Endothelial cell (in vitro differentiated cells): ENCODE data around the gene PIM3. TPM values are rescaled to one million over a fixed set of nuclear protein-coding genes. Genes with fewer than 3 reads are reported as not detected.

Experiments used
- DNase-seq: peaks from one replicate; pipeline ENCODE4 v3.0.0; 2021; ENCODE audit warnings: low spot score
- H3K27ac Mint-ChIP-seq: one replicate; pipeline ENCODE4 v1.8.0; 2021; ENCODE audit warnings: mixed read lengths, inconsistent platforms; ENCODE audit not compliant: unreplicated experiment
- H3K27me3 Mint-ChIP-seq: one replicate; pipeline ENCODE4 v1.8.0; 2021; ENCODE audit warnings: mild to moderate bottlenecking, moderate library complexity, mixed read lengths, inconsistent platforms; ENCODE audit not compliant: unreplicated experiment
- H3K36me3 Mint-ChIP-seq: one replicate; pipeline ENCODE4 v1.8.0; 2021; ENCODE audit warnings: mild to moderate bottlenecking, low read depth, mixed read lengths, inconsistent platforms; ENCODE audit not compliant: unreplicated experiment
- H3K4me1 Mint-ChIP-seq: one replicate; pipeline ENCODE4 v1.8.0; 2021; ENCODE audit warnings: mild to moderate bottlenecking, mixed read lengths, inconsistent platforms; ENCODE audit not compliant: unreplicated experiment
- H3K4me3 Mint-ChIP-seq: one replicate; pipeline ENCODE4 v1.8.0; 2021; ENCODE audit warnings: mild to moderate bottlenecking, mixed read lengths, inconsistent platforms; ENCODE audit not compliant: unreplicated experiment
- H3K9me3 Mint-ChIP-seq: one replicate; pipeline ENCODE4 v1.8.0; 2021; ENCODE audit warnings: mixed read lengths, inconsistent platforms; ENCODE audit not compliant: unreplicated experiment
- total RNA-seq: library from RNA; stranded (reverse); fragmentation: NEBNext Ultra II Directional; extraction: Animal tissue kit (Norgen Biotek cat#: 25700); gene quantifications from one replicate; pipeline ENCODE4 v1.2.1, GENCODE V29; 2021; ENCODE audit not compliant: unreplicated experiment
- TF ChIP-seq, protein P1 (sequence below): fragments of 200-600 bp; sonication (generic); IDR thresholded peaks from one replicate; pipeline ENCODE4 v1.5.0; 2021; ENCODE audit warnings: antibody characterized with exemption; ENCODE audit not compliant: unreplicated experiment

The PIM3 gene
- total RNA-seq, 1 donor from 2014 or later = 112 TPM

DNA sequence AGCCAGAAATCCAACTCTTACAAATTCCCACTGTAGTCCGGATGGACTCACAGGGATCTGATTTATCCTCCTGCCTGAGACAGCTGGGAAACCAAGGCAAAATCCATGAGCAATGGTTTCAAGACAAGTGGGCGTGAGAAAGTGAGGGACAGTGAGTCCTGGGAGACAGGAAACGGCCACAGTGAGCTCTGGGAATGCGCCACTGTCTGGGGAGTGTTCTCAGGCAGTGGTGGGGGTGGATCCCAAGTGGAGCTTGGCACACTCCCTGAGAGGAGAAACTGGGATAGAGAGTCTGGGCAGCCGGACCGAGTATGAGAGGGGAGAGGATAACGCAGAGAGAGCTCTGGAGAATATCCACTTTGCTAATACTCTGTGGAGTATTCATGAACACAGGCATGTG is 42.2 kb downstream of the PIM3 start:
- Mint-ChIP-seq H3K36me3 (peaks cover 7% of the 10 kb centered on the region), H3K4me1 (peaks cover 3% of the 10 kb centered on the region), H3K27me3 (peaks cover 4% of the 10 kb centered on the region), H3K9me3 (no peaks in the 10 kb centered on the region), H3K4me3 (no peak overlapping the region), H3K27ac (no peak overlapping the region)
- DNase-seq = no peak
- TF ChIP-seq, protein P1, sequence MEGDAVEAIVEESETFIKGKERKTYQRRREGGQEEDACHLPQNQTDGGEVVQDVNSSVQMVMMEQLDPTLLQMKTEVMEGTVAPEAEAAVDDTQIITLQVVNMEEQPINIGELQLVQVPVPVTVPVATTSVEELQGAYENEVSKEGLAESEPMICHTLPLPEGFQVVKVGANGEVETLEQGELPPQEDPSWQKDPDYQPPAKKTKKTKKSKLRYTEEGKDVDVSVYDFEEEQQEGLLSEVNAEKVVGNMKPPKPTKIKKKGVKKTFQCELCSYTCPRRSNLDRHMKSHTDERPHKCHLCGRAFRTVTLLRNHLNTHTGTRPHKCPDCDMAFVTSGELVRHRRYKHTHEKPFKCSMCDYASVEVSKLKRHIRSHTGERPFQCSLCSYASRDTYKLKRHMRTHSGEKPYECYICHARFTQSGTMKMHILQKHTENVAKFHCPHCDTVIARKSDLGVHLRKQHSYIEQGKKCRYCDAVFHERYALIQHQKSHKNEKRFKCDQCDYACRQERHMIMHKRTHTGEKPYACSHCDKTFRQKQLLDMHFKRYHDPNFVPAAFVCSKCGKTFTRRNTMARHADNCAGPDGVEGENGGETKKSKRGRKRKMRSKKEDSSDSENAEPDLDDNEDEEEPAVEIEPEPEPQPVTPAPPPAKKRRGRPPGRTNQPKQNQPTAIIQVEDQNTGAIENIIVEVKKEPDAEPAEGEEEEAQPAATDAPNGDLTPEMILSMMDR = no peak

DNA sequence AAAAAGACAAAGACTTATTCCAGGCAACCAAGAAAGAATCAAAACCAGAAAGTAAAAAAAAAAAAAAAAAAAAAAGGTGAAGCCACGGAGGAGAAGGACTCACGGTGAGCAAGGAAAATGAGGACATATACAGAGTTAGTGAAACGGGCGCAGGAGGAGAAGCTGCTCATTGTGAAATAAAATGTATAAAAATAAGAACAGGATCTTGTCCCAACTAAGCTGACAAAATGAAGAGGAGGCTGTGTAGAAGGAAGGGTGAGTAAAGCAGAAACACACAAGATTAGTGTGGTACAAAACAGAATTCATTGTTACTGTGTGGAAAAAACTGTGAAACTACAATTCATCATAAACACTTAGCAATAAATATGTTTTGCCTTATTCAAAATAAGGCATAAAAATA is 44.3 kb downstream of the PIM3 start:
- TF ChIP-seq, protein P1 = no peak
- Mint-ChIP-seq H3K27ac (no peak overlapping the region), H3K4me3 (no peak overlapping the region), H3K9me3 (no peaks in the 10 kb centered on the region), H3K27me3 (peaks cover 7% of the 10 kb centered on the region), H3K4me1 (peaks cover 6% of the 10 kb centered on the region), H3K36me3 (peaks cover 3% of the 10 kb centered on the region)
- DNase-seq = no peak

DNA sequence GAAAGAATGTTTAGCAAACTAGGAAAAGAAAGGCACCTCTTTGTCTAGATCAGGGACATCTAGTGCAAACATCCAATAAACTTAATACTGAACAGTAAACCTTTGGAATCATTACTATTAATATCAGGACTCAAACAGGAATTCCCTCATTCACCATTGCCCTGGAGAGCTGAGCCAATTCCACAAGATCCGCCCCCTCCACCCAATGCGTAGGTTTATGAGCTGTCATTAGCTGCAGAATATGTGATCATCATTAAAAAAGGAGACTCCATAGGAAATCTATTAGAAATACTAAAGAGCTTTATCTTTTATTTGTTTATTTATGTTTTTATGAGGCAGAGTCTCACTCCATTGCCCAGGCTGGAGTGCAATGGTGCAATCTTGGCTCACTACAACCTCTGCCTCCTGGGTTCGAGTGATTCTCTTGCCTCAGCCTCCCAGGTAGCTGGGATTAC is 46.5 kb downstream of the PIM3 start:
- H3K27me3 Mint-ChIP-seq = peaks cover 13% of the 10 kb centered on the region
- peaks cover 3% of the 10 kb centered on the region for H3K36me3 Mint-ChIP-seq
- TF ChIP-seq, protein P1 = no peak

DNA sequence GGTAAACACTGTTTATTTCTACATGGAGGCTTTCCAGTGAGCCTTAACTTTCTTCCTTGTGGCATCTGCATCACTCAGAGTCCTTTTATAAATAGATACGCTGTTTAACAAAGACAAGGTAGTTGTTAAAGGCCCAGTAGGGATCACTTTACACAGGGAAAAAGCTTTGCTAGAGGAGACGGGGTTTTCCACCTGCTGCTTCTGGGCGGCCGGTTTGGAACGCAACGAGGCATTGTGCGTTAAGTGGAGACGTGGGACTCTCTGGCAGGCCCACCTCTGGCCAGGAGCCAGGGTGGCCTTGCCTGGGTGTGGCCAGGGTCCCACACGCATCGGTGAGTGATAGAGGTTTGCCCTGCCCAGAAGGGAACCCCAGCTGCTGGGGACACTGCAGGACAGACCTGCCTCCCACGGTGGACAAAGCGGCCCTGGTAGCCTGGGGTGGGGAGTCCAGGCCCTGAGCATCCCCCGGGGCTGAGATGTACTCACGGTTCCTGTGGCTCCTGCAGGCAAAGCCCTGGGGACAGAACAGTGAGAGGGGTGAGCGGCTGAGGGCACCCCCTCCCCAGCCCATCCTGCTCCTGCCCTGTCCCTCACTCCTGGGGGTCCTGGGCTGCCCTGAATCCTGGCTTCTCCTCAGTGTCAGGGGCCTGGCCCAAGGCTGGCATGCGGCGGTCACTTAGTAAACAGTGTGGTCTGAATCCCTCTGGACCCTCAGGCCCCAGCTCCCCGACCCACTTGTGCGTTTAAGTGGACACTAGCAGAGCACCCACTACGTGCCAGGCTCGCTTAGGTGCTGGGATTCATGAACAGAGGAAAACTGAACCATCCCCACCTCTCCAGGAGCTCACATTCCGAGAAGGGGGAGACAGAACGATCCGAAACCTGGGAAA is 47.8 kb downstream of the PIM3 start:
- no peak for DNase-seq
- H3K27ac Mint-ChIP-seq = no peak overlapping the region
- no peaks in the 10 kb centered on the region for H3K36me3 Mint-ChIP-seq
- no peak overlapping the region for H3K4me3 Mint-ChIP-seq
- TF ChIP-seq, protein P1 = no peak
- no peaks in the 10 kb centered on the region for H3K9me3 Mint-ChIP-seq
- H3K4me1 Mint-ChIP-seq = peaks cover 3% of the 10 kb centered on the region
- H3K27me3 Mint-ChIP-seq = peaks cover 13% of the 10 kb centered on the region

More for the DNA sequence above, 46.5 kb downstream of the PIM3 start:
- H3K4me3 Mint-ChIP-seq = no peak overlapping the region
- H3K4me1 Mint-ChIP-seq = peaks cover 6% of the 10 kb centered on the region
- H3K27ac Mint-ChIP-seq = no peak overlapping the region
- no peak for DNase-seq
- H3K9me3 Mint-ChIP-seq = no peaks in the 10 kb centered on the region

DNA sequence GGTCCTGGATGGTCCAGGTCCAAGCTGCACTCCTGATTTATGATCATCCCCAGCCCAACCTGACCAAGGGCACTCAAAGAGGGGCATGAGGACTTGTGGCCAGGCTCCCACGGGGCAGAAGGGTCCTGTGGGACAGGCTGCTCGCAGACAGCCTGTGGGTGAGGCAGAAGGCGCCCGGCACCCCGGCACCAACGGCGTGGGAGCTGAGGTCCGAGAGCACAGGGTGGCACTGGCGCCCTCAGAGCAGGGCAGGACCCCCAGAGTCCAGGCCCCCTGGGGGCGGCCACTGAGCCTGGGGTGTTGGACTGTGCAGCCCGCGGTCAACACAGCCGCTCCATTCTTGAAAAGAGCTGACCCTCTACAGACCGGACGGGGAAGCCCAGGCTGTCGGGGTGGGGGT is 48.7 kb downstream of the PIM3 start:
- Mint-ChIP-seq H3K9me3 (no peaks in the 10 kb centered on the region), H3K36me3 (no peaks in the 10 kb centered on the region), H3K27me3 (peaks cover 17% of the 10 kb centered on the region), H3K4me1 (peaks cover 3% of the 10 kb centered on the region), H3K27ac (no peak overlapping the region), H3K4me3 (no peak overlapping the region)
- DNase-seq = no peak
- TF ChIP-seq, protein P1 = no peak
